NCI-H1436 treated with DMSO at 0.1 percent for 48 hours (cell line): ENCODE measurements around the gene CLRN3.

ENCODE experiments used
- DNase-seq: peaks from one replicate; lab custom pipeline; 2025; lab: John Stamatoyannopoulos, UW

Gene CLRN3

GRCh38 chr10:127899766-127900387 is 7.1 kb upstream of the CLRN3 start:
- no peak for DNase-seq

GRCh38 chr10:127897177-127897576 is 4.4 kb upstream of the CLRN3 start:
- no peak for DNase-seq

- no peak for DNase-seq
Measured at GRCh38 chr10:127896590-127896989, 3.8 kb upstream of the CLRN3 start.

- no peak for DNase-seq
Measured at GRCh38 chr10:127894146-127894545, 1.4 kb upstream of the CLRN3 start.

- DNase-seq: no peak
Measured at GRCh38 chr10:127890832-127891334, 1.9 kb downstream of the CLRN3 start.

- no peak for DNase-seq
Measured at GRCh38 chr10:127890216-127890615, 2.5 kb downstream of the CLRN3 start.

- DNase-seq: no peak
Measured at GRCh38 chr10:127889605-127890195, 3.0 kb downstream of the CLRN3 start.

GRCh38 chr10:127888521-127889312 is 4.0 kb downstream of the CLRN3 start:
- no peak for DNase-seq

GRCh38 chr10:127887541-127888415 is 5.0 kb downstream of the CLRN3 start:
- no peak for DNase-seq

- no peak for DNase-seq
Measured at GRCh38 chr10:127886371-127887051, 6.2 kb downstream of the CLRN3 start.

- DNase-seq: no peak
Measured at GRCh38 chr10:127884501-127884900, 8.2 kb downstream of the CLRN3 start.

- DNase-seq: no peak
Measured at GRCh38 chr10:127883516-127883915, 9.2 kb downstream of the CLRN3 start.

GRCh38 chr10:127882801-127883459 is 9.8 kb downstream of the CLRN3 start:
- no peak for DNase-seq

- DNase-seq: no peak
Measured at GRCh38 chr10:127882391-127882790, 10.3 kb downstream of the CLRN3 start.

GRCh38 chr10:127881262-127881661 is 11.5 kb downstream of the CLRN3 start:
- no peak for DNase-seq

- DNase-seq: no peak
Measured at GRCh38 chr10:127880557-127880956, 12.2 kb downstream of the CLRN3 start.

- DNase-seq: no peak
Measured at GRCh38 chr10:127878475-127879055, 14.2 kb downstream of the CLRN3 start.

- no peak for DNase-seq
Measured at GRCh38 chr10:127877699-127878098, 15.0 kb downstream of the CLRN3 start.

- DNase-seq: no peak
Measured at GRCh38 chr10:127877116-127877515, 15.6 kb downstream of the CLRN3 start.

- no peak for DNase-seq
Measured at GRCh38 chr10:127875916-127876315, 16.8 kb downstream of the CLRN3 start.

GRCh38 chr10:127875449-127875765 is 17.3 kb downstream of the CLRN3 start:
- no peak for DNase-seq
